K562 (cell line): ENCODE results near the gene REEP6. TPM values are rescaled to one million over a fixed set of nuclear protein-coding genes. Genes with fewer than 3 reads are reported as not detected.

ENCODE experiments used
- ADNP ChIP-seq: fragments of 200-800 bp; sonication (Bioruptor generic); IDR thresholded peaks from 2 replicates; pipeline ENCODE4 v1.6.1; 2016; ENCODE audit warnings: missing genetic modification characterization, missing compliant biosample characterization
- ARNT ChIP-seq, 2 experiments: fragments of 450-650 bp; IDR thresholded peaks; 2 replicates each; pipeline ENCODE4 v1.6.1; 2016; ENCODE audit warnings: mild to moderate bottlenecking in 1 of 2
- CBX5 ChIP-seq: IDR thresholded peaks from 2 replicates; pipeline ENCODE4 v1.6.1; 2014; ENCODE audit warnings: low read depth, borderline replicate concordance
- GATAD2B ChIP-seq: fragments of 450-650 bp; IDR thresholded peaks from 2 replicates; pipeline ENCODE4 v1.6.1; 2017; ENCODE audit warnings: mild to moderate bottlenecking, borderline replicate concordance
- ILF3 ChIP-seq: fragments of 450-650 bp; IDR thresholded peaks from 2 replicates; pipeline ENCODE4 v1.6.1; 2018; ENCODE audit warnings: antibody characterized with exemption, mild to moderate bottlenecking, moderate library complexity, borderline replicate concordance
- KAT8 ChIP-seq: fragments of 450-650 bp; IDR thresholded peaks from 2 replicates; pipeline ENCODE4 v1.6.1; 2016; ENCODE audit warnings: low read depth, mild to moderate bottlenecking
- MTA3 ChIP-seq: fragments of 450-650 bp; formaldehyde crosslinking; IDR thresholded peaks from 2 replicates; pipeline ENCODE4 v1.6.1; 2017; ENCODE audit warnings: mild to moderate bottlenecking, borderline replicate concordance
- MYC ChIP-seq, 2 experiments: fragments of 250-450 bp in 1 of 2; sonication (Bioruptor Pico) in 1 of 2; IDR thresholded peaks; 2 replicates each; pipeline versions ENCODE4 v1.5.1 to v1.6.1; 2012 to 2021; ENCODE audit warnings: low read depth in 2 of 2, borderline replicate concordance in 1 of 2, improper control_type of control experiment in 1 of 2, low read length in 1 of 2, mild to moderate bottlenecking in 1 of 2, moderate library complexity in 1 of 2
- NFXL1 ChIP-seq: fragments of 450-650 bp; formaldehyde crosslinking; IDR thresholded peaks from 2 replicates; pipeline ENCODE4 v1.4.0; 2021; ENCODE audit warnings: mild to moderate bottlenecking
- SAFB2 ChIP-seq: fragments of 200-400 bp; formaldehyde crosslinking; IDR thresholded peaks from 2 replicates; pipeline ENCODE4 v1.6.1; 2018; ENCODE audit warnings: borderline replicate concordance, low read length, low read depth, moderate library complexity; ENCODE audit not compliant: severe bottlenecking
- SNRNP70 ChIP-seq: fragments of 200-400 bp; formaldehyde crosslinking; optimal IDR thresholded peaks from 2 replicates; pipeline ENCODE3; 2017; ENCODE audit warnings: low read depth, low read length
- ZNF318 ChIP-seq, 2 experiments: fragments of 450-650 bp; IDR thresholded peaks; 2 replicates each; pipeline ENCODE4 v1.6.1; 2016; ENCODE audit warnings: mild to moderate bottlenecking in 2 of 2, borderline replicate concordance in 1 of 2, low read depth in 1 of 2, moderate library complexity in 1 of 2
- ZNF766 ChIP-seq: fragments of 200-800 bp; sonication (Bioruptor generic); conservative IDR thresholded peaks from 2 replicates; pipeline ENCODE4 v1.6.1; 2016; ENCODE audit warnings: missing genetic modification characterization, missing compliant biosample characterization
- polyA plus RNA-seq, 8 experiments: library from polyadenylated mRNA; depleted of rRNA in 4 of 8; stranded (reverse) in 5 of 8; unstranded in 3 of 8; fragments of >200 nt; fragmentation: Nextera tagmentation in 2 of 8; fragmentation: Illumina TruSeq in 1 of 8; extraction: Ambion mirVana in 2 of 8; extraction: Trizol in 1 of 8; gene quantifications; 2 replicates each; pipeline versions ENCODE4 v1.2.1 to v1.2.3, GENCODE V29; 2011 to 2014; ENCODE audit warnings: inconsistent platforms in 1 of 8, missing spikeins in 1 of 8
- total RNA-seq, 7 experiments: library from RNA; depleted of rRNA in 6 of 7; stranded (reverse); fragments of >200 nt in 6 of 7; fragmentation: Illumina TruSeq in 2 of 7; extraction: Trizol in 2 of 7; gene quantifications; 2 replicates each; pipeline versions ENCODE4 v1.2.1 to v1.2.3, GENCODE V29; 2011 to 2021; ENCODE audit warnings: low replicate concordance in 1 of 7
- TF ChIP-seq, protein P1 (sequence below): fragments of 250-450 bp; sonication (Bioruptor Pico); IDR thresholded peaks from 2 replicates; pipeline ENCODE4 v1.4.0; 2020; ENCODE audit warnings: borderline replicate concordance
- TF ChIP-seq, protein P2 (sequence below): fragments of 250-450 bp; sonication (Bioruptor Pico); IDR thresholded peaks from 2 replicates; pipeline ENCODE4 v1.5.1; 2021; ENCODE audit warnings: mild to moderate bottlenecking

The REEP6 gene
- total and polyA plus RNA-seq, 9 of the 15 experiments (the other 6 are each of a cell fraction or from before 2014, with no cell fraction given) = 1.2 to 64.2 (median 12.7) TPM

GRCh38 chr19:1512671-1513498 is 21.9 kb downstream of the REEP6 start, which contains the start of gene ADAMTSL5 (continued):
- TF ChIP-seq ZNF318 (IDR thresholded peaks at IDR 0.05; ENCODE audit: borderline replicate concordance in 1 of 2, low read depth in 1 of 2) = no peak
- TF ChIP-seq ILF3 = no peak
- no peak for TF ChIP-seq NFXL1
- TF ChIP-seq ADNP (tag) = peak; percentile 94
- 0 out of 2 replicates have a peak, but pooled peaks have one; percentile 35 for TF ChIP-seq MYC (IDR thresholded peaks at IDR 0.05; ENCODE audit: low read depth, low read length)
- no peak for TF ChIP-seq MYC (CRISPR knock-in tag; IDR thresholded peaks at IDR 0.05; ENCODE audit: borderline replicate concordance, low read depth)
- TF ChIP-seq SAFB2 = no peak
- no peak for TF ChIP-seq ARNT (IDR thresholded peaks at IDR 0.05)
- peak; percentile 58; the same call in 1 of the 2 replicates for TF ChIP-seq MTA3
- TF ChIP-seq, protein P1, sequence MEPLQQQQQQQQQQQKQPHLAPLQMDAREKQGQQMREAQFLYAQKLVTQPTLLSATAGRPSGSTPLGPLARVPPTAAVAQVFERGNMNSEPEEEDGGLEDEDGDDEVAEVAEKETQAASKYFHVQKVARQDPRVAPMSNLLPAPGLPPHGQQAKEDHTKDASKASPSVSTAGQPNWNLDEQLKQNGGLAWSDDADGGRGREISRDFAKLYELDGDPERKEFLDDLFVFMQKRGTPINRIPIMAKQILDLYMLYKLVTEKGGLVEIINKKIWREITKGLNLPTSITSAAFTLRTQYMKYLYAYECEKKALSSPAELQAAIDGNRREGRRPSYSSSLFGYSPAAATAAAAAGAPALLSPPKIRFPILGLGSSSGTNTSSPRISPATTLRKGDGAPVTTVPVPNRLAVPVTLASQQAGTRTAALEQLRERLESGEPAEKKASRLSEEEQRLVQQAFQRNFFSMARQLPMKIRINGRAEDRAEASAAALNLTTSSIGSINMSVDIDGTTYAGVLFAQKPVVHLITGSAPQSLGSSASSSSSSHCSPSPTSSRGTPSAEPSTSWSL (CRISPR knock-in tag) = no peak
- TF ChIP-seq CBX5 = no peak
- TF ChIP-seq SNRNP70 = no peak
- no peak for TF ChIP-seq KAT8
- TF ChIP-seq, protein P2, sequence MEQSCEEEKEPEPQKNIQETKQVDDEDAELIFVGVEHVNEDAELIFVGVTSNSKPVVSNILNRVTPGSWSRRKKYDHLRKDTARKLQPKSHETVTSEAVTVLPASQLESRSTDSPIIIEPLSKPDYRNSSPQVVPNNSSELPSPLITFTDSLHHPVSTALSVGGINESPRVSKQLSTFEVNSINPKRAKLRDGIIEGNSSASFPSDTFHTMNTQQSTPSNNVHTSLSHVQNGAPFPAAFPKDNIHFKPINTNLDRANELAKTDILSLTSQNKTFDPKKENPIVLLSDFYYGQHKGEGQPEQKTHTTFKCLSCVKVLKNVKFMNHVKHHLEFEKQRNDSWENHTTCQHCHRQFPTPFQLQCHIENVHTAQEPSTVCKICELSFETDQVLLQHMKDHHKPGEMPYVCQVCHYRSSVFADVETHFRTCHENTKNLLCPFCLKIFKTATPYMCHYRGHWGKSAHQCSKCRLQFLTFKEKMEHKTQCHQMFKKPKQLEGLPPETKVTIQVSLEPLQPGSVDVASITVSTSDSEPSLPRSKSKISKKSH (CRISPR knock-in tag) = no peak
- no peak for TF ChIP-seq ZNF766 (CRISPR knock-in tag)
- peak; percentile 98 for TF ChIP-seq GATAD2B
